HG03521 (cell line): ENCODE measurements around the gene KPNA6.
A peak's percentile ranks its signal among the peaks of the same experiment; 100 is the strongest.
"Not testable (repeated sequence)": the region's sequence is repeated elsewhere in the genome, so short reads cannot be mapped to it uniquely, and the experiment has no call there.

Experiments
- ATAC-seq: cut with Tn5 transposase; IDR thresholded peaks from one replicate; pipeline ENCODE4 v1.9.1; 2021; ENCODE audit warnings: mild to moderate bottlenecking, moderate library complexity; ENCODE audit not compliant: unreplicated experiment

KPNA6 gene

DNA sequence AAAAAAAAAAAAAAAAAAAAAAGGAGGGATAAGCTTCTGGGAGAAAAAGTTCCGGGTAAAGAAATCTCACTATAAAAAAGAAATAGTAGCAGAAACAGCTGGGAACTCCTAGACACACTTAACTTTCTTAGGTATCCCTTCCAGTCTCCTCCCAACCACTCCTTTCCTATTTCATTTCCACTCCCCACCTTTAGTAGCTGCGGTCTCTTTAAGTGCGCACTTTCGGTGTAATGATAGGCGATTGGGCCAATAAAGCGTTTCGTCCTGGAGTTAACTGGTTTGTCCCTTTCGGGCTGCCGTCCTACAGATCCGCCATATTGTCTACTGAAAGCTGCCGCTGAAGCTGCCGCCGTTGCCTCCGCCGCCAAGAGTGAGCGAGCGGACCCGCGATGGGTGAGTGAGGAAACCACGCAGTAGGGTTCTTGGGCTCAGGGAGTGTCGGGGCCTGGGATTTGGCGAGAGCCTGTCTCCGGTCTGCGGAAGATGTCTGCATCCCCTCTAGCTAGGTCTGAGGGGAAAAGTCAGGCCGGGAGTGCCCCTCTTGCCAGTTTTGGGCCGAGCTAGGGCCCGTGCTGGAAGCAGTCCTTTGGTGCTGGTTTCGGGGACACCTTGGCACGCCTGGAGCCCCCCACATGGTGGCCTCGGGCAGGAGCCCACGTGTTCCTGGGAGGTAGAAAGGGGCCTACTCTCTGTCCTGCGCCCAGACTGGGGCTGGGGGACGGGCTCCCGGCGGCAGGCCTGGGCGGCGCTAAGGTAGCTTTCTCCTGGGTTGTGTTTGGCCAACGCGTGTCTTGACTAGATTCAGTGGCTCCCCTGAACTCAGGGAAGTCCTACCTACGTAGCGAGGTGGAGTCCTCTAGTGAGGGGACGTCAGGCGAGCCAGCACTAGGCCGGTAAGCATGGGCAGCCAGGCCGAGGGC lies at the start of gene KPNA6:
TSS of gene KPNA6 (plus strand) at position 315 of the 920 bp plus-strand sequence. CDS start at position 390, 75 bp downstream.
- ATAC-seq = peak; percentile 61

DNA sequence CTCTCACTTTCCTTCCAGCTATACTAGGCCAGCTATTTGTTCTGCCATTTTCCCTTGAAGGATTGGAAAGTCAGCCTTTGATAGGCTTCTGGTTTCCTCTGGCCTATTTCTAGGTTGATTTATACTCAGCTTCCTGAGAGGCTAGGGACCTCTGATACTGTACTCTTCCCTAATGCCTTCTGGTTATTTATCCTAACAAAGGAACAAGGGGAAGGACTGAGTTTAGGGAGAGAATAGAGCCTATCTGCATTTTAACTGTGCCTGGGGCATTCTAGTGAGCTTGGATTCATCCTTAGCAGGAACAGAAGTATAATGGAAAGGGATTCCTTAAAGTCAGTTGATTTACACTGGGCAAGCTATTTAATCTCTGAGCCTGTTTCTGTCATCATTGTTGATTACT lies 46.9 kb upstream of the KPNA6 start:
- no peak for ATAC-seq

DNA sequence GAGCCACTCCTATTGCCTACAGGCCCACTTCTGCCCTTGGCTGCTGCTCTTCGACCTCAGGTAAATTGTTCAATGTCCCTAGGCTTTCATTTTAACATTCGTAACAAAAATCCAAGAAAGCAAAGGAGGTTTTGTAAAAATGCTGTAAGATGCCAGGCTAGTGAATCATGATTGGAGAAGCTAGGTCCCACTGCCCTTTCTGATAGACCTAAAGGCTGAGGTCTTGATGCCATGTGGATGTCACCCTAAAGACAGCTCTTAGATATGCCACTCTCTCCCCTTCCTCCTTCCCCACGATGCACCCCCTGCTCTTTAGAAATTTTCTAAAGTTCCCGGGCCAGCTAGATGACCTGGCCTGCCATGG lies 45.0 kb upstream of the KPNA6 start:
- ATAC-seq = no peak

DNA sequence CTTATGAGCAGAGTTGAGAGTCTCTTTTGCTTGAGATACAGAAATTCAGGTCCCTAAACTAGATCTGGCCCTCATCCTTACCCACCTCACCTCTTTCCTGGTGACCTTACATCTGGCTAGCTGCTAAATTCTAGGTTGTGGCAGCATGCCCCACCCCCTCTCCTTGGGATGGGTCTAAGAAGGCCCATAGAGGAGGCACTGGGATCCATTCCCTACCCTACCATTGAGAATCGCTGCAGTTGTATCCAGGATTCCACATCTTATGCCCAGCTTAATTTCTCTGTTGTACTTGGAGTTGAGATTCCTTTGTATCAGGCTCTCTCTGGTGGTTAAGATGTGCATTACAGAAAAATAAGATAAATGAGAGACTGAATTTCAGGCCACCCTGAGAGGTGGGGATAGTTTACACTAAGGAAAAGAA lies 44.6 kb upstream of the KPNA6 start:
- no peak for ATAC-seq

- ATAC-seq = not testable (repeated sequence)
These were observed 42.0 kb upstream of the KPNA6 start for GRCh38 chr1:32065613-32066488.

DNA sequence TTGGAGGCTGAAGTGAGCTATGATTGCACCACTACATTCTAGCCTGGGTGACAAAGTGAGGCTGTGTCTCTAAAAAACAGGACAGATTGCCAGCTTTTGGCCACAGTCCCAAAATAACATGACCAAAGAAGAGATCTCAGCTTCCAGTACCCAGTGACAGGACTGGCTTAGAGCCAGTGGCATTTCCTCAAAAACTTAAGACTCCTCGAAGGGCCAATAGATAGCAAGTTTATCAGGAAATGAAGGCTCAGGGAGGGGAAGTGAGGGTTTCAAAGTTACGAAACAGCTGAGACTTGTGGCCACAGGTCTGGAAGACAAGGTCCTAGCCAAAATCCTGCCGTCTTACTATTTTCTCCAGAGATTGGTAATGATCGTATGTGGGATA lies 41.4 kb upstream of the KPNA6 start:
- ATAC-seq = no peak

- ATAC-seq = no peak
These were observed 38.8 kb upstream of the KPNA6 start for GRCh38 chr1:32068957-32069588.

DNA sequence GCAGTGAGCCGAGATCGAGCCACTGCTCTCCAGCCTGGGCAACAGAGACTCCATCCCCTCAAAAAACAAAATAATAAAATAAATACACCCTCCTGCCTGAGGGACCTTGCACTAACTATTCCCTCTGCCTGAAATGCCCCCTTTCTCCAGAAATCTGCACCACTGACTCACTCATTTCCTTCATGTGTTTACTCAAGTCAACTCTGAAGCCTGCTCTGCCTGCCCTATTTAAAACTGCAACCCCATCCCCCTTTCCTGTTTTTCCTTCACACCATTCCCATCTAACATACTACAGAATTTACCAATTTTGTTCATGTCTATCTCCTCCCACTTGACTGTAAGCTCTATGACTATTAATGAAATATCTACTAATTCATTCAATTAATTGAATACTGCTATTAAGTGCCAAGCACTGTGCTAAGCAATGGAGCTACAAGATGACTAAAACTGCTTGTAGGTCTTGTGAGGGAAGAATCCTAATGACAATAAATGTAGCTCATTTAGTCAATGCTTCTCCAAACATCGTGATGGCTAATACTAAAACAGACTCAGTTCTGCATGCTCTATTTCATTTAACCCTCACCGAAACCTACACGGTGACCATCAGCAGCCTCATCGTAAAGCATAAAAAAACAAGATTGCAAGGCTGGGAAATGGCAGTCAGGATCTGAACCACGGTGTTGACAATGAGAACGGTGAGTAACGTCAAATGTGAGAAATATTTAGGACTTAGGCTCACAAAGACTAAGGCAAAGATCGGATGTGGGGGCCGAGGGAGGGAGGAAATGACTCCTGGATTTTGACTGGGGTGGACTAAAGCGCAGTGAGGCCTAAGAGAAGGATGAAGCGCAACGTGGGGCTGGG lies 35.9 kb upstream of the KPNA6 start:
- ATAC-seq = no peak

GRCh38 chr1:32072622-32073298 lies 35.1 kb upstream of the KPNA6 start, which contains the start of gene TMEM39B:
Gene TMEM39B, plus strand, starts transcription at chr1:32072939. Its CDS starts 109 bp downstream, at chr1:32073048.
- peak; percentile 84 for ATAC-seq

GRCh38 chr1:32073299-32074229 lies 34.3 kb upstream of the KPNA6 start:
- ATAC-seq = no peak

GRCh38 chr1:32074841-32075240 lies 33.0 kb upstream of the KPNA6 start:
- no peak for ATAC-seq

GRCh38 chr1:32077451-32077850 lies 30.4 kb upstream of the KPNA6 start:
- ATAC-seq = no peak

DNA sequence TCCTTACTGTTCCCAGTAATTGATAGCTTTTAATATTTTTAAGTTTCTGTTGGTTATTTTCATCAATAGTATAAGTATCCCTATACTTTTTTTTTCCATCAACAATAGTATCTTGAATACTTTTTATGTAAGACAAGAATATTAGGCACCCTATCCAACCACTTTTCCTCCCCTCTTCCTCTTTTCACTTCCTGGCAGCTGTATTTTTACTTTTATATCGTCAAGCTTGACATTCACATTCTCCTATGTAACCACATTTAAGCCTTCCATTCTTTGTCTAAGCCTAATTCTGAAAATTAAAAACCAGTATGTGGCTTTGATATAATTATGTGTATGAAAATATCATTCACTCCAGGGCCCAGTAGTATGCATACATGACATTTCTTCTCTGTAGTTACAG lies 25.8 kb upstream of the KPNA6 start:
- no peak for ATAC-seq

DNA sequence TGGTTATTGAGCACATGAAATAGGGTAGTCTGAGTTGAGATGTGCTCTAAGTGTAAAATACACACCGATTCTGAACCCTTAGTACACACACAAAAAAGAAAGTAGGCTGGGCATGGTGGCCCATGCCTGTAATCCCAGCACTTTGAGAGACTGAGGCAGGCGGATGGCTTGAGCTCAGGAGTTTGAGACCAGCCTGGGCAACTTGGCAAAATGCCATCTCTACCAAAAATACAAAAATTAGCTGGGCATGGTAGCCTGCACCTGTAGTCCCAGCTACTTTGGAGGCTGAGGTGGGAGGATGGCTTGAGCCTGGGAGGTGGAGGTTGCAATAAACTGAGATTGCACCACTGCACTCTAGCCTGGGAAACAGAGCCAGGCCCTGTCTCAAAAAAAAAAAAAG lies 21.5 kb upstream of the KPNA6 start:
- ATAC-seq = not testable (repeated sequence)

DNA sequence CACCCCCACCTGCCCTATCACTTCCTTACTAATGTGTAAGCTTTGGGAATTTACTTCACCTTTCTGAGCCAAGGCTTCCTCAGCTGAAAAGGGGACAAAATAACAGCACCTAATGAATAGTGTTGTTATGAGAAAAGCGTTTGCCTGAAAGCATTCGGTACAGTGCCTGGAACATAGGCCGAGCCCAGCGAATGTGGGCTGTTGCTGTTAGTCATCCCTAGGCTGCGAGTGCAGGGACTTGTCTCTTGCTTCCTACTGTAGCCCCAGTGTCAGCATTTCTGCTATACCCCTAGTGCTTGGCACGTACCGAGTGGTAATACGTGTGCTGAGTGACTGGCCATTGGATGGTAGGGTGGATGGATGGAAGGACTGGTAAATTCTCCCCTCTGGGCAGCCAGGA lies 16.7 kb upstream of the KPNA6 start:
- no peak for ATAC-seq

- no peak for ATAC-seq
These were observed 16.3 kb upstream of the KPNA6 start for GRCh38 chr1:32091591-32091990.

GRCh38 chr1:32094746-32095521 lies 12.9 kb upstream of the KPNA6 start:
- ATAC-seq = no peak

DNA sequence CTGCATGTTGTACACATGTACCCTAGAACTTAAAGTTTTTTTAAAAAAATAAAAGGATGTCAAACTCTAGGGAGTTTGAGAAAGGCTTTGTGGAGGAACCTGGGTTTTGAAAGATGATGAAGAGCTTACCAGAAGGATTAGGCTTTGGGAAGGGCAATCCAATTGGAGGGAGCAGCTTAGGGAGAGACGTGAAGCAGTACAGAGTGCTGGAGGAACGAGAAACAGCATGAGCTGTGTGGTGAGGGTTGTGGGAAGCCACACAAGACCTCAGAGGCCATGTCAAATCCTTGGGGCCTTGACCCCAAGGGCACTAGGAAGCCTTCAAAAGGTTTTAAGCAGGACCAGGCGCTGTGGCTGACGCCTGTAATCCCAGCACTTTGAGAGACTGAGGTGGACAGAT lies 8.4 kb upstream of the KPNA6 start:
- ATAC-seq = no peak
